ENCODE results near the gene SHOC2. TPM values are rescaled to one million over a fixed set of nuclear protein-coding genes. Genes with fewer than 3 reads are reported as not detected.

SHOC2 gene
- total and polyA plus RNA-seq, 2 of the 13 experiments (the other 11 are each of a cell fraction or from before 2014, with no cell fraction given) = 8.6 to 25.5 TPM

DNA sequence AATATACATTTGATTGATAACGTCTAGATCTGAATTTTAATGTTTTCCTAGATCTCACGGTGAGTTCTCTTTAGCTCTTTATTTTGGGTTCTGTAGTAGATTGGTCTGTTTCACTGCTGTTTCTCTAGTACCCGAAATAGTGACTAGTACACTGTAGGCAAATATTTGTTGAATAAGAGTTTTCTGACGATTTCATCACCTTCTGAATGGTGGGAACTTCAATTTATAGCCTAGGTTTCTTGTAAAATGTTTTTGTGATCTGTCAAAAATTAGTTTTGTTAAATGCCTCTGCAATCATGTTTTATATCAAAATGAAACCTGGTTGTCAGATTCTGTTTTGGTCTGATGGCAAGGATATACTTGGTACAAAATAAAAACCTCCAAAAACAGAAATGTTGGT, 37.5 kb upstream of the SHOC2 start (continued):
- TF ChIP-seq ZSCAN22 (CRISPR knock-in tag; IDR thresholded peaks at IDR 0.05) (no peak), ZFP37 (CRISPR knock-in tag; IDR thresholded peaks at IDR 0.05; ENCODE audit: borderline replicate concordance) (no peak), CBFB (CRISPR knock-in tag; IDR thresholded peaks at IDR 0.05) (no peak), HDAC6 (IDR thresholded peaks at IDR 0.05; ENCODE audit: low read depth, low read length) (no peak)
- TF ChIP-seq, protein P1, sequence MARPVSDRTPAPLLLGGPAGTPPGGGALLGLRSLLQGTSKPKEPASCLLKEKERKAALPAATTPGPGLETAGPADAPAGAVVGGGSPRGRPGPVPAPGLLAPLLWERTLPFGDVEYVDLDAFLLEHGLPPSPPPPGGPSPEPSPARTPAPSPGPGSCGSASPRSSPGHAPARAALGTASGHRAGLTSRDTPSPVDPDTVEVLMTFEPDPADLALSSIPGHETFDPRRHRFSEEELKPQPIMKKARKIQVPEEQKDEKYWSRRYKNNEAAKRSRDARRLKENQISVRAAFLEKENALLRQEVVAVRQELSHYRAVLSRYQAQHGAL (CRISPR knock-in tag; IDR thresholded peaks at IDR 0.05; ENCODE audit: not compliant biosample characterization) = no peak
- TF ChIP-seq, protein P2, sequence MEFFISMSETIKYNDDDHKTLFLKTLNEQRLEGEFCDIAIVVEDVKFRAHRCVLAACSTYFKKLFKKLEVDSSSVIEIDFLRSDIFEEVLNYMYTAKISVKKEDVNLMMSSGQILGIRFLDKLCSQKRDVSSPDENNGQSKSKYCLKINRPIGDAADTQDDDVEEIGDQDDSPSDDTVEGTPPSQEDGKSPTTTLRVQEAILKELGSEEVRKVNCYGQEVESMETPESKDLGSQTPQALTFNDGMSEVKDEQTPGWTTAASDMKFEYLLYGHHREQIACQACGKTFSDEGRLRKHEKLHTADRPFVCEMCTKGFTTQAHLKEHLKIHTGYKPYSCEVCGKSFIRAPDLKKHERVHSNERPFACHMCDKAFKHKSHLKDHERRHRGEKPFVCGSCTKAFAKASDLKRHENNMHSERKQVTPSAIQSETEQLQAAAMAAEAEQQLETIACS (CRISPR knock-in tag; IDR thresholded peaks at IDR 0.05) = no peak

DNA sequence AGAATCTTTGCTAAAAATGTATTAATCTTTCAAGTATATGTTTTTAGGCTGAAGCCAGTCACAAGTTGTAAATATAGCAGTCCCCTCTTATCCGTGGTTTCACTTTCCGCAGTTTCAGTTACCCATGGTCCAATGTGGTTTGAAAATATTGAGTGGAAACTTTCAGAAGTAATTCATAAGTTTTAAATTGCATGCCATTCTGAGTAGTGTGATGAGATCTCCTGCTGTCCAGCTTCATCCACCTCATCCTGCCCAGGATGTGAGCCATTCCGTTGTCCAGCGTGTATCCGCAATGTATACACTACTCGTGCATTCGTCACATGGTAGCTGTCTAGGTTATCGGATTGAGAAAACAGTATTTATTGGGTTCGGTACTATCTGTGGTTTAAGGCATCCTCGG, 35.5 kb upstream of the SHOC2 start:
- DNase-seq (ENCODE audit: low spot score) = no peak
- intact Hi-C loops (cut with micrococcal nuclease; ENCODE audit: unreplicated experiment) = no loop called here
- Histone ChIP-seq H3K4me3 (replicated peaks in 1 of 3; ENCODE audit: insufficient read depth in 1 of 3, low read depth in 2 of 3, low read length in 3 of 3) (no peak overlapping the region), H3K36me3 (replicated peaks in 1 of 2; ENCODE audit: control insufficient read depth in 1 of 2, insufficient read depth in 2 of 2, low read length in 2 of 2) (peaks cover 2 to 50% of the 10 kb centered on the region in 2 experiments; a peak in 4 of 5 replicates), H4K20me1 (ENCODE audit: insufficient read depth, low read length) (no peaks in the 10 kb centered on the region), H3K79me2 (ENCODE audit: insufficient read depth, low read length) (no peaks in the 10 kb centered on the region), H3K9ac (ENCODE audit: insufficient read depth, low read depth, low read length) (no peak overlapping the region), H3K27ac (ENCODE audit: extremely low read length, insufficient read depth, low read length) (no peak overlapping the region), H3K27me3 (ENCODE audit: control insufficient read depth in 1 of 2, insufficient read depth in 2 of 2, low read length in 2 of 2) (no peaks in the 10 kb centered on the region), H2AFZ (ENCODE audit: low read length) (no peak overlapping the region), H3K9me3 (ENCODE audit: low read length) (no peaks in the 10 kb centered on the region), H3K4me2 (ENCODE audit: low read depth, low read length) (no peak overlapping the region), H3K4me1 (ENCODE audit: insufficient read depth, low read length) (peaks cover 8% of the 10 kb centered on the region)
- ChIA-PET POLR2A (interaction anchor here (0.8 kb wide), 1 partner anchor 59 kb away, joined by 3 read pairs; no protein-coding TSS in a partner anchor), CTCF (ENCODE audit: low intra/inter-chr PET ratio, low total read pairs) (no interaction called here)
- no peak for ATAC-seq
- FAIRE-seq = no peak
- 100% methylated on average over 10 of the region's 10 CpGs for WGBS (ENCODE audit: low lambda C conversion rate)
- in situ Hi-C loops (cut with HindIII; ENCODE audit: extremely low pct_ligation_motif_present, low pct_unique_long_range_greater_than_20kb) = loop anchor here (25.0 kb wide), 1 partner anchor 272 kb away; no protein-coding TSS in a partner anchor
- BruUV-seq (replicated peaks) = no TSS peak
- TF ChIP-seq IRX3 (CRISPR knock-in tag; IDR thresholded peaks at IDR 0.05; ENCODE audit: borderline replicate concordance, low read depth) = no peak
- TF ChIP-seq TGIF2 (CRISPR knock-in tag; IDR thresholded peaks at IDR 0.05) = no peak
- TF ChIP-seq SRF (IDR thresholded peaks at IDR 0.05; ENCODE audit: low read depth, low read length) = no peak
- TF ChIP-seq THYN1 (CRISPR knock-in tag; IDR thresholded peaks at IDR 0.05; ENCODE audit: borderline replicate concordance, low read depth) = no peak
- TF ChIP-seq DNMT1 (CRISPR knock-in tag; IDR thresholded peaks at IDR 0.05) = no peak
- no peak for TF ChIP-seq MATR3 (CRISPR knock-in tag; IDR thresholded peaks at IDR 0.05)
- TF ChIP-seq ZNF543 (CRISPR knock-in tag; IDR thresholded peaks at IDR 0.05) = no peak
- TF ChIP-seq ARNT (IDR thresholded peaks at IDR 0.05) = no peak
- no peak for TF ChIP-seq ZNF263 (CRISPR knock-in tag; IDR thresholded peaks at IDR 0.05)
- TF ChIP-seq ZFYVE20 (CRISPR knock-in tag; IDR thresholded peaks at IDR 0.05; ENCODE audit: borderline replicate concordance, low read depth) = no peak
- TF ChIP-seq ZNF30 (CRISPR knock-in tag; IDR thresholded peaks at IDR 0.05) = no peak
- no peak for TF ChIP-seq SP2 (CRISPR knock-in tag; IDR thresholded peaks at IDR 0.05)
- no peak for TF ChIP-seq NFYC (CRISPR knock-in tag; IDR thresholded peaks at IDR 0.05)
- TF ChIP-seq, protein P3, sequence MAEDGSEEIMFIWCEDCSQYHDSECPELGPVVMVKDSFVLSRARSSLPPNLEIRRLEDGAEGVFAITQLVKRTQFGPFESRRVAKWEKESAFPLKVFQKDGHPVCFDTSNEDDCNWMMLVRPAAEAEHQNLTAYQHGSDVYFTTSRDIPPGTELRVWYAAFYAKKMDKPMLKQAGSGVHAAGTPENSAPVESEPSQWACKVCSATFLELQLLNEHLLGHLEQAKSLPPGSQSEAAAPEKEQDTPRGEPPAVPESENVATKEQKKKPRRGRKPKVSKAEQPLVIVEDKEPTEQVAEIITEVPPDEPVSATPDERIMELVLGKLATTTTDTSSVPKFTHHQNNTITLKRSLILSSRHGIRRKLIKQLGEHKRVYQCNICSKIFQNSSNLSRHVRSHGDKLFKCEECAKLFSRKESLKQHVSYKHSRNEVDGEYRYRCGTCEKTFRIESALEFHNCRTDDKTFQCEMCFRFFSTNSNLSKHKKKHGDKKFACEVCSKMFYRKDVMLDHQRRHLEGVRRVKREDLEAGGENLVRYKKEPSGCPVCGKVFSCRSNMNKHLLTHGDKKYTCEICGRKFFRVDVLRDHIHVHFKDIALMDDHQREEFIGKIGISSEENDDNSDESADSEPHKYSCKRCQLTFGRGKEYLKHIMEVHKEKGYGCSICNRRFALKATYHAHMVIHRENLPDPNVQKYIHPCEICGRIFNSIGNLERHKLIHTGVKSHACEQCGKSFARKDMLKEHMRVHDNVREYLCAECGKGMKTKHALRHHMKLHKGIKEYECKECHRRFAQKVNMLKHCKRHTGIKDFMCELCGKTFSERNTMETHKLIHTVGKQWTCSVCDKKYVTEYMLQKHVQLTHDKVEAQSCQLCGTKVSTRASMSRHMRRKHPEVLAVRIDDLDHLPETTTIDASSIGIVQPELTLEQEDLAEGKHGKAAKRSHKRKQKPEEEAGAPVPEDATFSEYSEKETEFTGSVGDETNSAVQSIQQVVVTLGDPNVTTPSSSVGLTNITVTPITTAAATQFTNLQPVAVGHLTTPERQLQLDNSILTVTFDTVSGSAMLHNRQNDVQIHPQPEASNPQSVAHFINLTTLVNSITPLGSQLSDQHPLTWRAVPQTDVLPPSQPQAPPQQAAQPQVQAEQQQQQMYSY (CRISPR knock-in tag; IDR thresholded peaks at IDR 0.05) = no peak
